GM19468 (cell line): ENCODE results near the gene PIK3R3.
"Not testable (repeated sequence)": the region's sequence is repeated elsewhere in the genome, so short reads cannot be mapped to it uniquely, and the experiment has no call there.

Source experiments
- ATAC-seq: cut with Tn5 transposase; IDR thresholded peaks from one replicate; pipeline ENCODE4 v1.9.1; 2021; ENCODE audit warnings: mild to moderate bottlenecking, moderate library complexity, moderate number of reproducible peaks; ENCODE audit not compliant: unreplicated experiment; ENCODE audit errors: extremely low read depth

Gene PIK3R3

GRCh38 chr1:46114925-46115603 is 17.4 kb downstream of the PIK3R3 start:
- no peak for ATAC-seq

- no peak for ATAC-seq
Measured at GRCh38 chr1:46113948-46114347, 18.5 kb downstream of the PIK3R3 start.

GRCh38 chr1:46112108-46112507 is 20.3 kb downstream of the PIK3R3 start:
- ATAC-seq: no peak

- no peak for ATAC-seq
Measured at GRCh38 chr1:46110521-46110920, 21.9 kb downstream of the PIK3R3 start.

- no peak for ATAC-seq
Measured at GRCh38 chr1:46102769-46103476, 29.5 kb downstream of the PIK3R3 start.

- ATAC-seq: no peak
Measured at GRCh38 chr1:46099215-46099614, 33.2 kb downstream of the PIK3R3 start.

- ATAC-seq: no peak
Measured at GRCh38 chr1:46098027-46098712, 34.3 kb downstream of the PIK3R3 start.

- ATAC-seq: no peak
Measured at GRCh38 chr1:46097149-46097472, 35.3 kb downstream of the PIK3R3 start.

GRCh38 chr1:46096269-46097148 is 35.9 kb downstream of the PIK3R3 start:
- no peak for ATAC-seq

GRCh38 chr1:46095110-46095509 is 37.3 kb downstream of the PIK3R3 start:
- not testable (repeated sequence) for ATAC-seq

- no peak for ATAC-seq
Measured at GRCh38 chr1:46094471-46095005, 37.9 kb downstream of the PIK3R3 start.

- ATAC-seq: not testable (repeated sequence)
Measured at GRCh38 chr1:46093832-46094231, 38.6 kb downstream of the PIK3R3 start.

- no peak for ATAC-seq
Measured at GRCh38 chr1:46087891-46088290, 44.5 kb downstream of the PIK3R3 start.

GRCh38 chr1:46086576-46086975 is 45.9 kb downstream of the PIK3R3 start:
- ATAC-seq: no peak

GRCh38 chr1:46084553-46085451 is 47.6 kb downstream of the PIK3R3 start:
- ATAC-seq: no peak

- ATAC-seq: no peak
Measured at GRCh38 chr1:46083579-46083978, 48.9 kb downstream of the PIK3R3 start.

- no peak for ATAC-seq
Measured at GRCh38 chr1:46081619-46082018, 50.8 kb downstream of the PIK3R3 start.

- ATAC-seq: no peak
Measured at GRCh38 chr1:46081206-46081605, 51.2 kb downstream of the PIK3R3 start.

- no peak for ATAC-seq
Measured at GRCh38 chr1:46080257-46080656, 52.2 kb downstream of the PIK3R3 start.
